ENCODE data around the gene RGP1. TPM values are rescaled to one million over a fixed set of nuclear protein-coding genes. Genes with fewer than 3 reads are reported as not detected.

Gene RGP1
- total RNA-seq, 1 experiment from 2014 or later: 27.1 TPM

GRCh38 chr9:35792024-35792813 lies 43.1 kb downstream of the RGP1 start:
- Histone ChIP-seq H3K36me3 (ENCODE audit: control insufficient read depth, insufficient read depth, low read length) (0 out of 2 replicates have a peak, but pooled peaks cover 1% of the 10 kb centered on the region), H3K4me3 (ENCODE audit: low read depth, low read length) (no peak overlapping the region), H3K9me3 (no peaks in the 10 kb centered on the region), H3K27me3 (replicated peaks; ENCODE audit: control insufficient read depth, insufficient read depth, low read length) (no peaks in the 10 kb centered on the region), H3K4me1 (peaks cover 8% of the 10 kb centered on the region; the same call in 1 of the 2 replicates)
- Mint-ChIP-seq H3K4me3 (ENCODE audit: unreplicated experiment) (no peak overlapping the region), H3K27ac (ENCODE audit: unreplicated experiment) (no peak overlapping the region), H3K4me1 (ENCODE audit: low read depth, unreplicated experiment) (peaks cover 4% of the 10 kb centered on the region), H3K36me3 (ENCODE audit: insufficient read depth, unreplicated experiment) (no peaks in the 10 kb centered on the region), H3K9me3 (ENCODE audit: unreplicated experiment) (no peaks in the 10 kb centered on the region), H3K27me3 (ENCODE audit: insufficient read depth, unreplicated experiment) (no peaks in the 10 kb centered on the region)
- ChIA-PET POLR2A (no interaction called here), CTCF (no interaction called here)
- intact Hi-C loops (cut with micrococcal nuclease; ENCODE audit: unreplicated experiment): no loop called here
- no peak for TF ChIP-seq CTCF (IDR thresholded peaks at IDR 0.05; ENCODE audit: insufficient read depth in 1 of 2, low read depth in 1 of 2, low read length in 1 of 2, severe bottlenecking in 1 of 2, unreplicated experiment in 1 of 2)
- no peak for DNase-seq
- BruUV-seq (replicated peaks): no TSS peak

- no TSS peak for BruUV-seq (replicated peaks)
- Histone ChIP-seq H3K27me3 (replicated peaks; ENCODE audit: control insufficient read depth, insufficient read depth, low read length) (no peaks in the 10 kb centered on the region), H3K36me3 (ENCODE audit: control insufficient read depth, insufficient read depth, low read length) (0 out of 2 replicates have a peak, but pooled peaks cover 1% of the 10 kb centered on the region), H3K4me1 (peaks cover 9% of the 10 kb centered on the region), H3K4me3 (ENCODE audit: low read depth, low read length) (no peak overlapping the region), H3K9me3 (no peaks in the 10 kb centered on the region)
- no peak for DNase-seq
- H3K27me3 Mint-ChIP-seq (ENCODE audit: insufficient read depth, unreplicated experiment): no peaks in the 10 kb centered on the region
- H3K9me3 Mint-ChIP-seq (ENCODE audit: unreplicated experiment): no peaks in the 10 kb centered on the region
- TF ChIP-seq CTCF (IDR thresholded peaks at IDR 0.05; ENCODE audit: insufficient read depth in 1 of 2, low read depth in 1 of 2, low read length in 1 of 2, severe bottlenecking in 1 of 2, unreplicated experiment in 1 of 2): no peak
- intact Hi-C loops (cut with micrococcal nuclease; ENCODE audit: unreplicated experiment): no loop called here
- peaks cover 4% of the 10 kb centered on the region for H3K4me1 Mint-ChIP-seq (ENCODE audit: low read depth, unreplicated experiment)
- POLR2A ChIA-PET: no interaction called here
- no peaks in the 10 kb centered on the region for H3K36me3 Mint-ChIP-seq (ENCODE audit: insufficient read depth, unreplicated experiment)
- H3K27ac Mint-ChIP-seq (ENCODE audit: unreplicated experiment): no peak overlapping the region
- H3K4me3 Mint-ChIP-seq (ENCODE audit: unreplicated experiment): no peak overlapping the region
- CTCF ChIA-PET: no interaction called here
These were observed 43.7 kb downstream of the RGP1 start for GRCh38 chr9:35792826-35793225.

GRCh38 chr9:35793461-35793860 lies 44.4 kb downstream of the RGP1 start:
- no peaks in the 10 kb centered on the region for H3K27me3 ChIP-seq (replicated peaks; ENCODE audit: control insufficient read depth, insufficient read depth, low read length)
- Mint-ChIP-seq H3K36me3 (ENCODE audit: insufficient read depth, unreplicated experiment) (no peaks in the 10 kb centered on the region), H3K27me3 (ENCODE audit: insufficient read depth, unreplicated experiment) (no peaks in the 10 kb centered on the region), H3K4me3 (ENCODE audit: unreplicated experiment) (no peak overlapping the region), H3K27ac (ENCODE audit: unreplicated experiment) (no peak overlapping the region), H3K4me1 (ENCODE audit: low read depth, unreplicated experiment) (peaks cover 4% of the 10 kb centered on the region), H3K9me3 (ENCODE audit: unreplicated experiment) (no peaks in the 10 kb centered on the region)
- 0 out of 2 replicates have a peak, but pooled peaks cover 1% of the 10 kb centered on the region for H3K36me3 ChIP-seq (ENCODE audit: control insufficient read depth, insufficient read depth, low read length)
- intact Hi-C loops (cut with micrococcal nuclease; ENCODE audit: unreplicated experiment): no loop called here
- no peak overlapping the region for H3K4me3 ChIP-seq (ENCODE audit: low read depth, low read length)
- no TSS peak for BruUV-seq (replicated peaks)
- no peak for DNase-seq
- H3K9me3 ChIP-seq: no peaks in the 10 kb centered on the region
- POLR2A ChIA-PET: no interaction called here
- CTCF ChIA-PET: no interaction called here
- TF ChIP-seq CTCF (IDR thresholded peaks at IDR 0.05; ENCODE audit: insufficient read depth in 1 of 2, low read depth in 1 of 2, low read length in 1 of 2, severe bottlenecking in 1 of 2, unreplicated experiment in 1 of 2): no peak
- H3K4me1 ChIP-seq: peaks cover 15% of the 10 kb centered on the region

All from Caco-2 (cell line).